ENCODE measurements around the gene NIPBL. TPM values are rescaled to one million over a fixed set of nuclear protein-coding genes. Genes with fewer than 3 reads are reported as not detected.

Gene NIPBL
- total and polyA plus RNA-seq, 10 of the 15 experiments (the other 5 are each of a cell fraction or from before 2014, with no cell fraction given): 10.4 to 50.4 (median 20.2) TPM

GRCh38 chr5:36876299-36876964 is at the start of gene NIPBL (continued):
- TF ChIP-seq POLR2AphosphoS5 (IDR thresholded peaks at IDR 0.05; ENCODE audit: low read length) (peak; percentile 96), SMARCA5 (IDR thresholded peaks at IDR 0.05) (peak; percentile 87), TCF3 (IDR thresholded peaks at IDR 0.05; ENCODE audit: borderline replicate concordance, insufficient read depth, low read depth, low read length) (peak; percentile 88), MEF2B (IDR thresholded peaks at IDR 0.05; ENCODE audit: partially characterized antibody, poor library complexity, severe bottlenecking) (no peak), KLF5 (IDR thresholded peaks at IDR 0.05; ENCODE audit: partially characterized antibody) (no peak), HDAC2 (IDR thresholded peaks at IDR 0.05) (no peak), RAD51 (IDR thresholded peaks at IDR 0.05) (no peak), BCL11A (IDR thresholded peaks at IDR 0.05; ENCODE audit: low read depth, low read length) (no peak), SMAD5 (IDR thresholded peaks at IDR 0.05; ENCODE audit: low read depth) (peak; percentile 64), ZNF217 (IDR thresholded peaks at IDR 0.05) (no peak), NFYB (IDR thresholded peaks at IDR 0.05; ENCODE audit: insufficient read depth, low read depth, low read length) (no peak), HDAC6 (IDR thresholded peaks at IDR 0.05; ENCODE audit: unreplicated experiment) (peak; percentile 47), NFXL1 (IDR thresholded peaks at IDR 0.05; ENCODE audit: borderline replicate concordance) (no peak), NR2C1 (IDR thresholded peaks at IDR 0.05) (peak; percentile 50; the same call in 1 of the 2 replicates), BMI1 (IDR thresholded peaks at IDR 0.05; ENCODE audit: borderline replicate concordance) (no peak), HCFC1 (IDR thresholded peaks at IDR 0.05; ENCODE audit: low read length) (peak; percentile 66), PAX5 (IDR thresholded peaks at IDR 0.05; ENCODE audit: borderline replicate concordance, low read depth, low read length) (no peak), MXI1 (IDR thresholded peaks at IDR 0.05; ENCODE audit: low read depth, low read length) (peak; percentile 71), ZNF592 (IDR thresholded peaks at IDR 0.05) (0 out of 2 replicates have a peak, but pooled peaks have one; percentile 54), FOXK2 (IDR thresholded peaks at IDR 0.05) (no peak), REST (IDR thresholded peaks at IDR 0.05; ENCODE audit: low read depth, low read length) (0 out of 2 replicates have a peak, but pooled peaks have one; percentile 28), FOXM1 (IDR thresholded peaks at IDR 0.05; ENCODE audit: low read depth, low read length) (no peak), SMAD1 (IDR thresholded peaks at IDR 0.05; ENCODE audit: low read depth, partially characterized antibody) (no peak), CHD2 (IDR thresholded peaks at IDR 0.05; ENCODE audit: borderline replicate concordance, low read depth, low read length) (0 out of 2 replicates have a peak, but pooled peaks have one; percentile 45), BRCA1 (IDR thresholded peaks at IDR 0.05; ENCODE audit: low read depth, low read length) (no peak)
